Endothelial cell of umbilical vein (primary cell): ENCODE data around the gene SEC31A. TPM values are rescaled to one million over a fixed set of nuclear protein-coding genes. Genes with fewer than 3 reads are reported as not detected.

ENCODE experiments used
- BruUV-seq: library from RNA; stranded (reverse); fragments of 400-500 nt; replicated peaks from 2 replicates; lab custom pipeline; 2021; lab: Mats Ljungman, UMichigan
- CTCF ChIA-PET: fragments of 300-600, 350-600 bp; sonication (Branson Sonifier 250); formaldehyde crosslinking; loops from one replicate; lab custom pipeline; 2021; ENCODE audit warnings: antibody characterized with exemption, inconsistent platforms; lab: Charles Lee
- POLR2A ChIA-PET: fragments of 300-600, 350-600 bp; sonication (Branson Sonifier 250); formaldehyde crosslinking; loops from one replicate; lab custom pipeline; 2021; ENCODE audit warnings: antibody characterized with exemption, inconsistent platforms; lab: Charles Lee
- DNase-seq: peaks from one replicate; pipeline ENCODE4 v3.0.0-alpha.2; 2011; ENCODE audit warnings: low read depth, low spot score
- FAIRE-seq: peaks from 2 replicates; lab custom pipeline; 2011; peaks lifted over from hg19 to GRCh38; lab: Jason Lieb, UNC
- H2AFZ ChIP-seq: 2 replicates; pipeline ENCODE4 v1.6.0; 2012; ENCODE audit warnings: low read depth, low read length, control low read depth, inconsistent platforms
- H3K27ac ChIP-seq: 2 replicates; pipeline ENCODE4 v1.5.1; 2011; ENCODE audit warnings: low read depth, mild to moderate bottlenecking, control low read depth, low read length, moderate library complexity; ENCODE audit not compliant: insufficient read depth
- H3K27me3 ChIP-seq, 2 experiments: 2 replicates each; pipeline versions ENCODE4 v1.6.0 to v1.6.1; 2011; ENCODE audit warnings: low read length in 2 of 2, mixed read lengths in 1 of 2; ENCODE audit not compliant: control insufficient read depth in 2 of 2, insufficient read depth in 2 of 2
- H3K36me3 ChIP-seq, 2 experiments: 2 replicates in 1 of 2; 3 replicates in 1 of 2; pipeline ENCODE4 v1.5.1; 2011; ENCODE audit warnings: low read length in 2 of 2, mild to moderate bottlenecking in 1 of 2, moderate library complexity in 1 of 2; ENCODE audit not compliant: control insufficient read depth in 2 of 2, insufficient read depth in 2 of 2; ENCODE audit errors: extremely low read depth in 1 of 2
- H3K4me1 ChIP-seq: 3 replicates; pipeline ENCODE4 v1.5.1; 2011; ENCODE audit warnings: mild to moderate bottlenecking, low read length; ENCODE audit not compliant: control insufficient read depth, insufficient read depth; ENCODE audit errors: extremely low read depth
- H3K4me2 ChIP-seq: 2 replicates; pipeline ENCODE4 v1.6.1; 2011; ENCODE audit warnings: low read length, control low read depth, mixed read lengths; ENCODE audit not compliant: insufficient read depth
- H3K4me3 ChIP-seq, 3 experiments: fragments of 200-600 bp in 1 of 3; sonication (generic), shearing (Covaris generic) in 1 of 3; replicated peaks in 1 of 3; 2 replicates each; pipeline ENCODE4 v1.5.1; 2011 to 2016; ENCODE audit warnings: control low read depth in 3 of 3, low read length in 3 of 3, mild to moderate bottlenecking in 2 of 3, inconsistent platforms in 1 of 3, low read depth in 1 of 3, moderate library complexity in 1 of 3; ENCODE audit not compliant: insufficient read depth in 1 of 3
- H3K79me2 ChIP-seq: 2 replicates; pipeline ENCODE4 v1.6.0; 2012; ENCODE audit warnings: low read length, inconsistent platforms; ENCODE audit not compliant: control insufficient read depth, insufficient read depth
- H3K9ac ChIP-seq: replicated peaks from 2 replicates; pipeline ENCODE3; 2011; ENCODE audit warnings: low read length, control low read depth; ENCODE audit not compliant: insufficient read depth; ENCODE audit errors: extremely low read depth
- H3K9me1 ChIP-seq: replicated peaks from 3 replicates; pipeline ENCODE4 v1.6.0; 2011; ENCODE audit warnings: mild to moderate bottlenecking, low read length; ENCODE audit not compliant: control insufficient read depth, insufficient read depth; ENCODE audit errors: extremely low read depth
- H3K9me3 ChIP-seq: replicated peaks from 2 replicates; pipeline ENCODE4 v1.5.1; 2012; ENCODE audit warnings: low read length, inconsistent platforms; ENCODE audit not compliant: control insufficient read depth, insufficient read depth
- H4K20me1 ChIP-seq: replicated peaks from 2 replicates; pipeline ENCODE3; 2011; ENCODE audit warnings: mild to moderate bottlenecking, low read length; ENCODE audit not compliant: control insufficient read depth, insufficient read depth; ENCODE audit errors: extremely low read depth
- CTCF ChIP-seq, 2 donors: IDR thresholded peaks; 1 replicate in 1 of 2; 2 replicates in 1 of 2; pipeline ENCODE4 v1.5.1; 2011; ENCODE audit warnings: low read length in 2 of 2, mild to moderate bottlenecking in 2 of 2, moderate library complexity in 2 of 2, control low read depth in 1 of 2, inconsistent platforms in 1 of 2, low read depth in 1 of 2; ENCODE audit not compliant: insufficient read depth in 1 of 2; ENCODE audit errors: extremely low read depth in 1 of 2
- EZH2 ChIP-seq: IDR thresholded peaks from 2 replicates; pipeline ENCODE4 v1.6.1; 2012; ENCODE audit warnings: borderline replicate concordance, low read depth, mild to moderate bottlenecking, moderate library complexity, low read length, inconsistent platforms; ENCODE audit not compliant: severe bottlenecking
- FOS ChIP-seq: IDR thresholded peaks from 2 replicates; pipeline ENCODE4 v1.6.1; 2011; ENCODE audit warnings: mild to moderate bottlenecking, low read length, moderate library complexity, borderline replicate concordance; ENCODE audit not compliant: insufficient read depth
- GATA2 ChIP-seq: IDR thresholded peaks from 2 replicates; pipeline ENCODE4 v1.7.0; 2011; ENCODE audit warnings: low read depth, mild to moderate bottlenecking, moderate library complexity, mixed read lengths, low read length; ENCODE audit not compliant: insufficient read length, insufficient read depth
- JUN ChIP-seq: IDR thresholded peaks from 2 replicates; pipeline ENCODE4 v1.6.1; 2011; ENCODE audit warnings: borderline replicate concordance, low read depth; ENCODE audit not compliant: insufficient read length, insufficient read depth
- MAX ChIP-seq: IDR thresholded peaks from 2 replicates; pipeline ENCODE4 v1.6.1; 2011; ENCODE audit not compliant: insufficient read depth, insufficient read length
- MYC ChIP-seq: IDR thresholded peaks from one replicate; pipeline ENCODE4 v1.6.1; 2011; ENCODE audit warnings: mild to moderate bottlenecking, low read depth, low read length
- POLR2A ChIP-seq: IDR thresholded peaks from 2 replicates; pipeline ENCODE4 v1.6.1; 2012; ENCODE audit warnings: low read depth, mild to moderate bottlenecking, control low read depth, low read length
- POLR2AphosphoS5 ChIP-seq: IDR thresholded peaks from 2 replicates; pipeline ENCODE4 v1.6.1; 2012; ENCODE audit warnings: low read depth, mild to moderate bottlenecking, control low read depth, low read length, moderate library complexity; ENCODE audit not compliant: insufficient read depth
- dilution Hi-C: fragments of 300-500 bp; cut with MboI; formaldehyde crosslinking; loops from one replicate; pipeline ENCODE4 v1.15.0; 2019; ENCODE audit warnings: low sequenced_read_pairs; ENCODE audit not compliant: extremely low pct_ligation_motif_present
- intact Hi-C: fragments of 100-400 bp; cut with micrococcal nuclease; formaldehyde crosslinking; loops from one replicate; pipeline ENCODE4 v1.10.0; 2022
- polyA plus RNA-seq, 4 experiments: library from polyadenylated mRNA; depleted of rRNA in 3 of 4; stranded (reverse) in 3 of 4; unstranded in 1 of 4; fragments of >200 nt; gene quantifications; 2 replicates each; pipeline versions ENCODE4 v1.2.1 to v1.2.3, GENCODE V29; 2011 to 2012; ENCODE audit warnings: missing spikeins in 1 of 4
- total RNA-seq: library from RNA; stranded (reverse); gene quantifications from 2 replicates; pipeline ENCODE4 v1.2.3, GENCODE V29; 2021

Gene SEC31A
- total and polyA plus RNA-seq, 2 donors (not counting 3 experiments of a cell fraction or from before 2014, with no cell fraction given): 226 to 301 TPM

GRCh38 chr4:82906469-82906868 lies 15.5 kb upstream of the SEC31A start:
- H3K9me1 ChIP-seq: no peaks in the 10 kb centered on the region
- CTCF ChIA-PET: interaction anchor here (1.4 to 2.8 kb wide), 2 partner anchors 106 to 376 kb away, joined by 4 to 11 read pairs; no protein-coding TSS in a partner anchor

GRCh38 chr4:82905205-82905604 lies 14.3 kb upstream of the SEC31A start:
- Histone ChIP-seq H3K4me2 (peak overlapping the region; percentile 37), H4K20me1 (no peaks in the 10 kb centered on the region), H3K36me3 (no peaks in the 10 kb centered on the region), H2AFZ (no peak overlapping the region), H3K79me2 (peaks cover under 1% of the 10 kb centered on the region), H3K4me1 (peaks cover 16% of the 10 kb centered on the region), H3K9me3 (no peaks in the 10 kb centered on the region), H3K4me3 (no peak overlapping the region), H3K27me3 (no peaks in the 10 kb centered on the region), H3K27ac (no peak overlapping the region), H3K9me1 (no peaks in the 10 kb centered on the region), H3K9ac (no peak overlapping the region)
- intact Hi-C loops (no loop called here), dilution Hi-C loops (no loop called here)
- TF ChIP-seq POLR2A: no peak
- no peak for TF ChIP-seq CTCF (IDR thresholded peaks at IDR 0.05; ENCODE audit: extremely low read depth in 1 of 2, insufficient read depth in 1 of 2, low read depth in 1 of 2, low read length in 2 of 2)
- peak; percentile 74 for TF ChIP-seq FOS
- TF ChIP-seq MYC: no peak
- no peak for TF ChIP-seq MAX
- peak; percentile 82 for TF ChIP-seq JUN
- TF ChIP-seq EZH2: no peak
- TF ChIP-seq GATA2: no peak
- TF ChIP-seq POLR2AphosphoS5: peak; percentile 25
- POLR2A ChIA-PET: no interaction called here
- DNase-seq: peak; percentile 58
- BruUV-seq: no TSS peak
- FAIRE-seq: peak; percentile 15
- CTCF ChIA-PET: interaction anchor here (0.5 to 2.8 kb wide), 4 partner anchors 32 to 443 kb away, joined by 3 to 11 read pairs (median 3); no protein-coding TSS in a partner anchor

More at GRCh38 chr4:82906469-82906868, 15.5 kb upstream of the SEC31A start:
- dilution Hi-C loops (no loop called here), intact Hi-C loops (no loop called here)
- no peak overlapping the region for H3K4me3 ChIP-seq
- POLR2A ChIA-PET: no interaction called here
- DNase-seq: no peak
- H3K27ac ChIP-seq: no peak overlapping the region
- H3K4me2 ChIP-seq: no peak overlapping the region
- H3K9me3 ChIP-seq: no peaks in the 10 kb centered on the region
- no peaks in the 10 kb centered on the region for H3K79me2 ChIP-seq
- H3K36me3 ChIP-seq: no peaks in the 10 kb centered on the region
- no peaks in the 10 kb centered on the region for H4K20me1 ChIP-seq
- H3K27me3 ChIP-seq: no peaks in the 10 kb centered on the region
- no peak overlapping the region for H3K9ac ChIP-seq
- H2AFZ ChIP-seq: no peak overlapping the region
- no TSS peak for BruUV-seq
- TF ChIP-seq EZH2 (no peak), MYC (no peak)
- no peak for FAIRE-seq
- peaks cover 15% of the 10 kb centered on the region for H3K4me1 ChIP-seq
